Liver (tissue), 9 donors: ENCODE measurements around the gene GINS2. TPM values are rescaled to one million over a fixed set of nuclear protein-coding genes. Genes with fewer than 3 reads are reported as not detected.

Experiments
- DNase-seq: peaks from one replicate; pipeline ENCODE4 v3.0.0-alpha.2; 2017; ENCODE audit warnings: low spot score
- H3K27ac ChIP-seq, 2 donors: one replicate each; pipeline ENCODE4 v1.7.0; 2013; ENCODE audit warnings: inconsistent platforms in 2 of 2, low read length in 2 of 2, control low read depth in 1 of 2, low read depth in 1 of 2, mild to moderate bottlenecking in 1 of 2
- H3K27me3 ChIP-seq, 4 donors: one replicate each; pipeline versions ENCODE4 v1.6.1 to v1.7.0; 2013; ENCODE audit warnings: low read length in 3 of 4, inconsistent platforms in 1 of 4, mild to moderate bottlenecking in 1 of 4, moderate library complexity in 1 of 4; ENCODE audit not compliant: control insufficient read depth in 4 of 4, insufficient read depth in 4 of 4
- H3K36me3 ChIP-seq, 4 donors: one replicate each; pipeline versions ENCODE4 v1.6.1 to v1.7.0; 2013; ENCODE audit warnings: low read length in 3 of 4, mild to moderate bottlenecking in 3 of 4, low read depth in 1 of 4, moderate library complexity in 1 of 4; ENCODE audit not compliant: control insufficient read depth in 4 of 4, insufficient read depth in 3 of 4
- H3K4me1 ChIP-seq, 4 donors: one replicate each; pipeline versions ENCODE4 v1.6.1 to v1.7.0; 2013; ENCODE audit warnings: low read length in 3 of 4, mild to moderate bottlenecking in 3 of 4, moderate library complexity in 1 of 4; ENCODE audit not compliant: control insufficient read depth in 4 of 4, insufficient read depth in 4 of 4
- H3K4me3 ChIP-seq, 3 donors: one replicate each; pipeline versions ENCODE4 v1.6.1 to v1.7.0; 2013; ENCODE audit warnings: low read length in 3 of 3, control low read depth in 1 of 3, low read depth in 1 of 3, mild to moderate bottlenecking in 1 of 3
- H3K9ac ChIP-seq, 2 donors: one replicate each; pipeline ENCODE4 v1.7.0; 2013; ENCODE audit warnings: low read length in 2 of 2, mild to moderate bottlenecking in 2 of 2, moderate library complexity in 2 of 2, control low read depth in 1 of 2, low read depth in 1 of 2
- H3K9me3 ChIP-seq, 4 donors: one replicate each; pipeline versions ENCODE4 v1.6.1 to v1.7.0; 2013; ENCODE audit warnings: low read length in 3 of 4; ENCODE audit not compliant: control insufficient read depth in 4 of 4
- EGR1 ChIP-seq, 2 donors: IDR thresholded peaks; 2 replicates each; pipeline ENCODE4 v1.6.1; 2016 to 2018; ENCODE audit warnings: antibody characterized with exemption in 2 of 2, low read depth in 2 of 2
- FOXA1 ChIP-seq: IDR thresholded peaks from 2 replicates; pipeline ENCODE4 v1.6.1; 2016; ENCODE audit warnings: antibody characterized with exemption
- FOXA2 ChIP-seq: IDR thresholded peaks from 2 replicates; pipeline ENCODE4 v1.6.1; 2016; ENCODE audit warnings: antibody characterized with exemption
- GABPA ChIP-seq, 2 donors: IDR thresholded peaks in 1 of 2; conservative IDR thresholded peaks in 1 of 2; 2 replicates each; pipeline ENCODE4 v1.6.1; 2016; ENCODE audit warnings: antibody characterized with exemption in 2 of 2, mild to moderate bottlenecking in 1 of 2, moderate library complexity in 1 of 2
- HNF4A ChIP-seq, 2 donors: conservative IDR thresholded peaks; 2 replicates each; pipeline ENCODE4 v1.6.1; 2016; ENCODE audit warnings: antibody characterized with exemption in 2 of 2, mild to moderate bottlenecking in 2 of 2
- HNF4G ChIP-seq: IDR thresholded peaks from 2 replicates; pipeline ENCODE4 v1.6.1; 2016; ENCODE audit warnings: antibody characterized with exemption
- JUND ChIP-seq, 2 donors: IDR thresholded peaks; 2 replicates each; pipeline ENCODE4 v1.6.1; 2016; ENCODE audit warnings: antibody characterized with exemption in 2 of 2
- NR2F2 ChIP-seq: IDR thresholded peaks from 2 replicates; pipeline ENCODE4 v1.6.1; 2016; ENCODE audit warnings: antibody characterized with exemption
- RAD21 ChIP-seq, 2 donors: IDR thresholded peaks; 2 replicates each; pipeline ENCODE4 v1.6.1; 2016; ENCODE audit warnings: antibody characterized with exemption in 2 of 2, mild to moderate bottlenecking in 2 of 2
- RXRA ChIP-seq, 2 donors: IDR thresholded peaks; 2 replicates each; pipeline ENCODE4 v1.6.1; 2017 to 2018; ENCODE audit warnings: antibody characterized with exemption in 2 of 2, mild to moderate bottlenecking in 1 of 2
- SP1 ChIP-seq: IDR thresholded peaks from 2 replicates; pipeline ENCODE4 v1.6.1; 2018; ENCODE audit warnings: antibody characterized with exemption, mild to moderate bottlenecking
- TAF1 ChIP-seq: conservative IDR thresholded peaks from 2 replicates; pipeline ENCODE4 v1.6.1; 2016; ENCODE audit warnings: antibody characterized with exemption, mild to moderate bottlenecking
- YY1 ChIP-seq: IDR thresholded peaks from 2 replicates; pipeline ENCODE4 v1.6.1; 2016; ENCODE audit warnings: antibody characterized with exemption, mild to moderate bottlenecking
- WGBS: extraction: QIAGEN DNeasy Blood & Tissue Kit; methylation state at CpG from one replicate; pipeline ENCODE4 v1.1.7; 2013; 5-methylcytosine and 5-hydroxymethylcytosine counted together
- polyA plus RNA-seq, 2 donors: library from polyadenylated mRNA; stranded (reverse) in 1 of 2; unstranded in 1 of 2; fragments of 200-250 nt in 1 of 2; fragments of >200 nt in 1 of 2; fragmentation: Nextera tagmentation in 1 of 2; extraction: Ambion mirVana in 1 of 2; gene quantifications; one replicate each; pipeline versions ENCODE4 v1.2.1 to v1.2.3, GENCODE V29; 2013 to 2015
- total RNA-seq, 2 donors: library from RNA; depleted of rRNA; stranded (reverse); fragments of >200 nt; gene quantifications; one replicate each; pipeline ENCODE4 v1.2.3, GENCODE V29; 2014
- TF ChIP-seq, protein P1 (sequence below): fragments of 150-350 bp; IDR thresholded peaks from 2 replicates; pipeline ENCODE4 v1.5.1; 2017; ENCODE audit warnings: improper control_type of control experiment, low read depth, low read length; ENCODE audit not compliant: missing input control
- TF ChIP-seq, protein P2 (sequence below): IDR thresholded peaks from 2 replicates; pipeline ENCODE4 v1.6.1; 2016; ENCODE audit warnings: antibody characterized with exemption, mild to moderate bottlenecking
- TF ChIP-seq, protein P3 (sequence below): IDR thresholded peaks from 2 replicates; pipeline ENCODE4 v1.6.1; 2016; ENCODE audit warnings: antibody characterized with exemption
- TF ChIP-seq, protein P4 (sequence below): IDR thresholded peaks from 2 replicates; pipeline ENCODE4 v1.6.1; 2016; ENCODE audit warnings: antibody characterized with exemption
- TF ChIP-seq, protein P5 (sequence below): IDR thresholded peaks from 2 replicates; pipeline ENCODE4 v1.6.1; 2016; ENCODE audit warnings: antibody characterized with exemption
- donor health status: healthy.
- donor health status: healthy.
- donor health status: healthy.
- donor health status: healthy.
- donor health status: healthy.

The GINS2 gene
- total and polyA plus RNA-seq, 4 donors, result 0.17 to 9.3 (median 0.86) TPM

DNA sequence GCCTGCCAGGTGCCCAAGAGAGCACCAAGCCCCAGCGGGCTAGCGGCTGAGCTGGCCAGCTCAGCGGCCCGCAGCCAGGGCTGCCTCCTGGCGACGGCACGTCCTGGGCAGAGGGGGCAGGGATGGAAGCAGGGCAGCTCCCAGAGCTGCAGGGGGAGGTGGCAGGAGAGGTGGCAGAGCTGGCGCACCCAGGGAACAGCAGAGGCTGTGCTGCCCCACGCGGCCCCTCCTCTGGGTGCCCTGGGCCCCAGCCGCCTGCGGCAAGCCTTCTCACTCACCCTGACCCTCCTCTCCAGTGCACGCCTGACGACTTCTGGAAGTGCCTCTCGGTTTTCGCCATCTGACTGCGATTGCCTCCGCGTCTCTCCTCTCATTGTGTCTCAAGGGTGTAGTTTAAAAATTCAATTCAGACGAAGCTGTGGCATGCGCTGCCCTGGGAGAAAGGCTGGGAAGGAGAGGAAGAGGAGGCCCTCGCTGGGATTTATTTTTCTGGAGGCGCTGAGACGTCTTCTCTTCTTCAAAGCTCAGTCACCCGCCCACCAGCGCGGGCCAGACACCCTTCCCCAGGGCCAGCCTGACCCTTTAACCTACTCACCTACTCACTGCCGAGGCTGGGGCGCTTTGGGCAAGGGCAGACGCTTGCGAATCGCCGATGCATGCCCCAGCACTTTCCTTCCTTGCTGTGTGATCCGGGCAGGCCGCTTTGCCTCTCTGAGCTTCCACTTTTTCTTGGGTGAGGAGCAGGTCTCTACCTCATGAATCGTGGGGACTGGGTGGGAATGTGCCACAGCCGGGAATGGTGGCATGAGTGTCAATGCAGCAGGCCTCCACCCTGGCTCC lies 50.7 kb downstream of the GINS2 start:
- Histone ChIP-seq H3K4me1 (peaks cover 22 to 97% (median 67%) of the 10 kb centered on the region in 4 donors), H3K27me3 (no peaks in the 10 kb centered on the region), H3K4me3 (no peak overlapping the region), H3K27ac (no peak overlapping the region), H3K36me3 (peaks cover 0 to 4% (median 0%) of the 10 kb centered on the region in 4 donors), H3K9ac (no peak overlapping the region), H3K9me3 (no peaks in the 10 kb centered on the region)
- TF ChIP-seq HNF4A (conservative IDR thresholded peaks at IDR 0.05) (no peak), FOXA1 (no peak), RAD21 (IDR thresholded peaks at IDR 0.05) (no peak), NR2F2 (no peak), EGR1 (IDR thresholded peaks at IDR 0.05; ENCODE audit: low read depth in 2 of 2) (no peak), HNF4G (no peak), YY1 (no peak), TAF1 (no peak), GABPA (IDR thresholded peaks at IDR 0.05 in 1 of 2, conservative IDR thresholded peaks at IDR 0.05 in 1 of 2) (no peak), JUND (IDR thresholded peaks at IDR 0.05) (no peak), SP1 (no peak), FOXA2 (no peak), RXRA (IDR thresholded peaks at IDR 0.05) (no peak)
- TF ChIP-seq, protein P1, sequence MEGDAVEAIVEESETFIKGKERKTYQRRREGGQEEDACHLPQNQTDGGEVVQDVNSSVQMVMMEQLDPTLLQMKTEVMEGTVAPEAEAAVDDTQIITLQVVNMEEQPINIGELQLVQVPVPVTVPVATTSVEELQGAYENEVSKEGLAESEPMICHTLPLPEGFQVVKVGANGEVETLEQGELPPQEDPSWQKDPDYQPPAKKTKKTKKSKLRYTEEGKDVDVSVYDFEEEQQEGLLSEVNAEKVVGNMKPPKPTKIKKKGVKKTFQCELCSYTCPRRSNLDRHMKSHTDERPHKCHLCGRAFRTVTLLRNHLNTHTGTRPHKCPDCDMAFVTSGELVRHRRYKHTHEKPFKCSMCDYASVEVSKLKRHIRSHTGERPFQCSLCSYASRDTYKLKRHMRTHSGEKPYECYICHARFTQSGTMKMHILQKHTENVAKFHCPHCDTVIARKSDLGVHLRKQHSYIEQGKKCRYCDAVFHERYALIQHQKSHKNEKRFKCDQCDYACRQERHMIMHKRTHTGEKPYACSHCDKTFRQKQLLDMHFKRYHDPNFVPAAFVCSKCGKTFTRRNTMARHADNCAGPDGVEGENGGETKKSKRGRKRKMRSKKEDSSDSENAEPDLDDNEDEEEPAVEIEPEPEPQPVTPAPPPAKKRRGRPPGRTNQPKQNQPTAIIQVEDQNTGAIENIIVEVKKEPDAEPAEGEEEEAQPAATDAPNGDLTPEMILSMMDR, result no peak
- TF ChIP-seq, protein P2, sequence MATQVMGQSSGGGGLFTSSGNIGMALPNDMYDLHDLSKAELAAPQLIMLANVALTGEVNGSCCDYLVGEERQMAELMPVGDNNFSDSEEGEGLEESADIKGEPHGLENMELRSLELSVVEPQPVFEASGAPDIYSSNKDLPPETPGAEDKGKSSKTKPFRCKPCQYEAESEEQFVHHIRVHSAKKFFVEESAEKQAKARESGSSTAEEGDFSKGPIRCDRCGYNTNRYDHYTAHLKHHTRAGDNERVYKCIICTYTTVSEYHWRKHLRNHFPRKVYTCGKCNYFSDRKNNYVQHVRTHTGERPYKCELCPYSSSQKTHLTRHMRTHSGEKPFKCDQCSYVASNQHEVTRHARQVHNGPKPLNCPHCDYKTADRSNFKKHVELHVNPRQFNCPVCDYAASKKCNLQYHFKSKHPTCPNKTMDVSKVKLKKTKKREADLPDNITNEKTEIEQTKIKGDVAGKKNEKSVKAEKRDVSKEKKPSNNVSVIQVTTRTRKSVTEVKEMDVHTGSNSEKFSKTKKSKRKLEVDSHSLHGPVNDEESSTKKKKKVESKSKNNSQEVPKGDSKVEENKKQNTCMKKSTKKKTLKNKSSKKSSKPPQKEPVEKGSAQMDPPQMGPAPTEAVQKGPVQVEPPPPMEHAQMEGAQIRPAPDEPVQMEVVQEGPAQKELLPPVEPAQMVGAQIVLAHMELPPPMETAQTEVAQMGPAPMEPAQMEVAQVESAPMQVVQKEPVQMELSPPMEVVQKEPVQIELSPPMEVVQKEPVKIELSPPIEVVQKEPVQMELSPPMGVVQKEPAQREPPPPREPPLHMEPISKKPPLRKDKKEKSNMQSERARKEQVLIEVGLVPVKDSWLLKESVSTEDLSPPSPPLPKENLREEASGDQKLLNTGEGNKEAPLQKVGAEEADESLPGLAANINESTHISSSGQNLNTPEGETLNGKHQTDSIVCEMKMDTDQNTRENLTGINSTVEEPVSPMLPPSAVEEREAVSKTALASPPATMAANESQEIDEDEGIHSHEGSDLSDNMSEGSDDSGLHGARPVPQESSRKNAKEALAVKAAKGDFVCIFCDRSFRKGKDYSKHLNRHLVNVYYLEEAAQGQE, result no peak
- TF ChIP-seq, protein P3, sequence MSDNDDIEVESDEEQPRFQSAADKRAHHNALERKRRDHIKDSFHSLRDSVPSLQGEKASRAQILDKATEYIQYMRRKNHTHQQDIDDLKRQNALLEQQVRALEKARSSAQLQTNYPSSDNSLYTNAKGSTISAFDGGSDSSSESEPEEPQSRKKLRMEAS, result no peak
- TF ChIP-seq, protein P4, sequence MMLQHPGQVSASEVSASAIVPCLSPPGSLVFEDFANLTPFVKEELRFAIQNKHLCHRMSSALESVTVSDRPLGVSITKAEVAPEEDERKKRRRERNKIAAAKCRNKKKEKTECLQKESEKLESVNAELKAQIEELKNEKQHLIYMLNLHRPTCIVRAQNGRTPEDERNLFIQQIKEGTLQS, result no peak
- TF ChIP-seq, protein P5, sequence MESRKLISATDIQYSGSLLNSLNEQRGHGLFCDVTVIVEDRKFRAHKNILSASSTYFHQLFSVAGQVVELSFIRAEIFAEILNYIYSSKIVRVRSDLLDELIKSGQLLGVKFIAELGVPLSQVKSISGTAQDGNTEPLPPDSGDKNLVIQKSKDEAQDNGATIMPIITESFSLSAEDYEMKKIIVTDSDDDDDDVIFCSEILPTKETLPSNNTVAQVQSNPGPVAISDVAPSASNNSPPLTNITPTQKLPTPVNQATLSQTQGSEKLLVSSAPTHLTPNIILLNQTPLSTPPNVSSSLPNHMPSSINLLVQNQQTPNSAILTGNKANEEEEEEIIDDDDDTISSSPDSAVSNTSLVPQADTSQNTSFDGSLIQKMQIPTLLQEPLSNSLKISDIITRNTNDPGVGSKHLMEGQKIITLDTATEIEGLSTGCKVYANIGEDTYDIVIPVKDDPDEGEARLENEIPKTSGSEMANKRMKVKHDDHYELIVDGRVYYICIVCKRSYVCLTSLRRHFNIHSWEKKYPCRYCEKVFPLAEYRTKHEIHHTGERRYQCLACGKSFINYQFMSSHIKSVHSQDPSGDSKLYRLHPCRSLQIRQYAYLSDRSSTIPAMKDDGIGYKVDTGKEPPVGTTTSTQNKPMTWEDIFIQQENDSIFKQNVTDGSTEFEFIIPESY, result no peak
- DNase-seq, result no peak
- WGBS, result 82% methylated on average over 37 of the region's 37 CpGs
